ENCODE results near the gene C11orf86.
A peak's percentile ranks its signal among the peaks of the same experiment; 100 is the strongest.

Gene C11orf86

DNA sequence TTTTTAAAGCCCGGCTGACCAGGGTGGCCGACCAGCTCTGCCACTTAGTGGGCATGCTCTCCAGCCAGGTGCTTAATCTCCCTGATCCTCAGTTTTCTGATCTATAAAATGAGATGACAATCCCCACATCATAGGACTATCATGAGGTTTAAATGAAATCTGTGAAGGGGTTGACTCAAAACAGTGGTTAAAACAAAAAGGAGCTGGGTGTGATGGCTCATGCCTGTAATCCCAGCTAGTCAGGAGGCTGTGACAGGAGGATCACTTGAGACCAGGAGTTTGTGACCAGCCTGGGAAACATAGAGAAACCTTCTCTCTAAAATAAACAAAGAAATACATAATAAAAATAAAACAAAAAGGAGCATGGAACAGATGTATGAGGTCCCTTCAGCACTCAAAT is 3.6 kb upstream of the C11orf86 start:
- no peak for DNase-seq (ENCODE audit: low read depth)
- TF ChIP-seq, protein P1, sequence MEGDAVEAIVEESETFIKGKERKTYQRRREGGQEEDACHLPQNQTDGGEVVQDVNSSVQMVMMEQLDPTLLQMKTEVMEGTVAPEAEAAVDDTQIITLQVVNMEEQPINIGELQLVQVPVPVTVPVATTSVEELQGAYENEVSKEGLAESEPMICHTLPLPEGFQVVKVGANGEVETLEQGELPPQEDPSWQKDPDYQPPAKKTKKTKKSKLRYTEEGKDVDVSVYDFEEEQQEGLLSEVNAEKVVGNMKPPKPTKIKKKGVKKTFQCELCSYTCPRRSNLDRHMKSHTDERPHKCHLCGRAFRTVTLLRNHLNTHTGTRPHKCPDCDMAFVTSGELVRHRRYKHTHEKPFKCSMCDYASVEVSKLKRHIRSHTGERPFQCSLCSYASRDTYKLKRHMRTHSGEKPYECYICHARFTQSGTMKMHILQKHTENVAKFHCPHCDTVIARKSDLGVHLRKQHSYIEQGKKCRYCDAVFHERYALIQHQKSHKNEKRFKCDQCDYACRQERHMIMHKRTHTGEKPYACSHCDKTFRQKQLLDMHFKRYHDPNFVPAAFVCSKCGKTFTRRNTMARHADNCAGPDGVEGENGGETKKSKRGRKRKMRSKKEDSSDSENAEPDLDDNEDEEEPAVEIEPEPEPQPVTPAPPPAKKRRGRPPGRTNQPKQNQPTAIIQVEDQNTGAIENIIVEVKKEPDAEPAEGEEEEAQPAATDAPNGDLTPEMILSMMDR (IDR thresholded peaks at IDR 0.05; ENCODE audit: low read length, missing control alignments): no peak
- no peak overlapping the region for H3K4me3 ChIP-seq (replicated peaks; ENCODE audit: low read depth, low read length)

DNA sequence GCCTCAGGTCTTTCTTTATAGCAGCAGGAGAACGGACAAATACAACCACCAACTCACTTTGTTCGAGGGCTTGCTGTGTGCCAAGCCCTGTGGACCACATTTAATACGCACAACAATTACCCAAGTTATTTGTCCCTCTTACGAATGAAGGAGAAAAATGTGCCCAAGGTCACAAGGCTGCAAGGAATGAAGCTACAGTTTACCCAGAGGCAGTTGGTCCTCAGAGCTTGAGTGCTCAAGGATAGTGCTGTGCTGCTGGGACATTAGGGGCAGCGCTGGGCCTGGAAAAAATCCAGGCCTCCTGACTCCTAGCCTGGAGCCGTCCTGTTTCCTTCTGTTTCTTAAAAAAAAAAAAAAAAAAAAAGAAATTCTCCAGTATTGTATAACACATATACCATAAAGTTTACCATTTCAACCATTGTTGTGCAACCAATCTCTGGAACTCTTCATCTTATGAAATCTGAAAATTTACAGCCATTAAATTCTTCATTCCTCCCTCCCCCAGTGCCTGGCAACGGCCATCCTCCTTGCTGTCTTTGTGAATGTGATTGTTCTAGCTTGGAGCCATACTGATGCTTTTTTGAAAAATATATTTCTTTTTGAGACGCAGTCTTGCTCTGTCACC is 1.0 kb upstream of the C11orf86 start:
- no peak overlapping the region for H3K4me3 ChIP-seq (replicated peaks; ENCODE audit: low read depth, low read length)
- peak; percentile 53 for DNase-seq (ENCODE audit: low read depth)
- TF ChIP-seq, protein P1 (IDR thresholded peaks at IDR 0.05; ENCODE audit: low read length, missing control alignments): no peak

DNA sequence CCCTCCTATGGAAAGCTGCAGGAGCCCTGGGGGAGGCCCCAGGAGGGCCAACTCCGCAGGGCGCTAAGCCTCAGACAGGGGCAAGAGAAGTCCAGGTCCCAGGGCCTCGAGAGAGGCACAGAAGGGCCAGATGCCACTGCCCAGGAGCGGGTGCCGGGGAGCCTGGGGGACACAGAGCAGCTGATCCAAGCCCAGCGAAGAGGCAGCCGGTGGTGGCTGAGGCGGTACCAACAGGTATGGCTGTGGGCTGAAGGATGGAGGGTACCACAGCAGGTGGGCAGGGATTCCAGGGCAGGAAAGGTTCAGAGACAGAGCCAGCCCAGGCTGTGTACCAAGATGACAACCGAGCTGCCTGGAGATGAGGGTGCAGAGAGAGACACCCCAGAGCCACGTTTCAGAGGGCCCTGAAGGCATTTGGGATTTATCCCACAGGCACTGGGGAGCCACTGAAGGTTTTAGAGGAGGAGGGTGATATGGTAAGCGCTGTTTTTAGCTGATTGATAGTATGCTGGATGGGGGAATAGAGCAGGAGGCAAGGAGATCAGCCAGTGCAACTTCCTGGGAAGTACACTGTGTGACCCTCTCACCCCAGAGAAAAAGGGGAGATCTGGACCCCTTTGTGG is 412 bp downstream of the C11orf86 start:
- no peak for DNase-seq (ENCODE audit: low read depth)
- no peak overlapping the region for H3K4me3 ChIP-seq (replicated peaks; ENCODE audit: low read depth, low read length)
- TF ChIP-seq, protein P1 (IDR thresholded peaks at IDR 0.05; ENCODE audit: low read length, missing control alignments): no peak

DNA sequence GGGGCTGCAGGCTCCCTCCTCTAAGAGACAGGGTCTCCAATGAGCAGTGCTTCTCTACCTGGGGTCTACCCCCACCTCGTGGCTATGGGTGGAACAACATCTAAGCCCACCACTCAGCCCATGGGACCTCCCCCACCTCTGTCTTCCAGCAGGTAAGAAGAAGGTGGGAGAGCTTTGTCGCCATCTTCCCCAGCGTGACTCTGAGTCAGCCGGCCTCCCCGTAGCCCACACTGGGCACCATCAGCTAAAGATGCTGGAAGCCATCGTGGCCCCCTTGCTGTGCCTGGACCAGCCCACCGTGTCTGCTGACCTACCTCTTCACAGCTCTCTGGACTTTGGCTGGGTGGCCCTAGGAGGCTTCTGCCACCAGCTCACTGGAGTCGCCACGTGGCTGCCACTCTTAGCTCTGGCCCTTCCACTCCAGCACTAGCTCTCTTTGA is 944 bp downstream of the C11orf86 start:
- TF ChIP-seq, protein P1 (IDR thresholded peaks at IDR 0.05; ENCODE audit: low read length, missing control alignments): peak; percentile 83
- H3K4me3 ChIP-seq (replicated peaks; ENCODE audit: low read depth, low read length): no peak overlapping the region
- no peak for DNase-seq (ENCODE audit: low read depth)

DNA sequence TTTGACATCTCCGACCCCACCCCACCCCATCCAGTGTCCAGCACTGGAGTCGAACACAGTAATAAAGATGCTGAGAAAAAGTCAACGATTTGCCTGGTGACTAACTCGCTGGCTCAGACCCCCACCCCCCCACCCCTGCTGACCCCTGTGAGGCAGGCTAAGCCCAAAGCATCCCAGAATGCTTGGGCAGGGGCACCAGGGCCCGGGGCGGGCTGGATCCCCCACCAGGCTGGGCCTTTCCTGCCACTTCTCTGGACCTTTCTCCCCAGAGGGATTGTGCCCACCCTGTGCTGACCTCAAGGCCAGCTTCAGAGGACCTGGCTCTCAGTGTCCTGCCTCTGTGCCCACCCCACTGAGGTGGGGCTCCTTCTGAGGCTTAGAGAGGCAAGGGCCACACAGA is 1.8 kb downstream of the C11orf86 start:
- TF ChIP-seq, protein P1 (IDR thresholded peaks at IDR 0.05; ENCODE audit: low read length, missing control alignments): no peak
- DNase-seq (ENCODE audit: low read depth): no peak
- no peak overlapping the region for H3K4me3 ChIP-seq (replicated peaks; ENCODE audit: low read depth, low read length)

DNA sequence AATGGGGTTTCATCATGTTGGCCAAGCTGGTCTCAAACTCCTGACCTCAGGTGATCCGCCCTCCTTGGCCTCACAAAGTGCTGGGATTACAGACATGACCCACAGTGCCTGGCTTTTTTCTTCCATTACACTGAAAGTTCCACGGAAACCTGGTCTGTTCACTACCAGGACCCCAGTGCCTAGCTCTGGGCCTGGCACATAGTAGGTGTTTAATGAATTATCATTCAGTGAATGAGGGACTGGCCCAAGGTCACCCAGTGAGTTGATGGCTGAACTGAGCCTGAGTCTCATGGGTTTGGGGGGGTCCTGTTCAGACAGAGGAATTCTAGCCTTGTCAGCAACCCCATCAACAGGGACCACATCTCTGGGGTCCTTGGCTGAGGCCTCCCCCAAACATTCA is 3.1 kb downstream of the C11orf86 start:
- no peak for DNase-seq (ENCODE audit: low read depth)
- TF ChIP-seq, protein P1 (IDR thresholded peaks at IDR 0.05; ENCODE audit: low read length, missing control alignments): no peak
- H3K4me3 ChIP-seq (replicated peaks; ENCODE audit: low read depth, low read length): no peak overlapping the region

DNA sequence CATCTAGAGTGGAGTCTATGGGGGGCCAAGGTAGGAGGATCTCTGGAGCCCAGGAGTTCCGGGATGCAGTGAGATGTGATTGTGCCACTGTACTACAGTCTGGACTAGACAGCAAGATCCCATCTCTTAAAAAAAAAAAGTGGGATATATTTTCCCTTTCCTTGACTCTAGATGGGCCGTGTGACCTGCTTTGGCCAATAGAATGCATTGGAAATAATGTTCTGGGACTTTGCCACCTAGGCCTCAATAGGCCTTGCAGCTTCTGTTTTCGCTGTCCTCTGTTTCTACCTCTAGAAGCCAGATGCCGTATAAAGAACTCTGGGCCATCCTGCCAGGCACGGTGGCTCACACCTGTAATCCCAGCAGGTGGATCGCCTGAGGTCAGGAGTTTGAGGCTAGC is 3.6 kb downstream of the C11orf86 start:
- TF ChIP-seq, protein P1 (IDR thresholded peaks at IDR 0.05; ENCODE audit: low read length, missing control alignments): no peak
- H3K4me3 ChIP-seq (replicated peaks; ENCODE audit: low read depth, low read length): no peak overlapping the region
- DNase-seq (ENCODE audit: low read depth): no peak

Measured in fibroblast of pulmonary artery (primary cell).